NCI-H146 treated with DMSO at 0.1 percent for 48 hours (cell line): ENCODE measurements around the gene CREB5.
A peak's percentile ranks its signal among the peaks of the same experiment; 100 is the strongest.

Experiments
- DNase-seq: peaks from one replicate; lab custom pipeline; 2025; ENCODE audit not compliant: unreplicated experiment; lab: John Stamatoyannopoulos, UW

The CREB5 gene

DNA sequence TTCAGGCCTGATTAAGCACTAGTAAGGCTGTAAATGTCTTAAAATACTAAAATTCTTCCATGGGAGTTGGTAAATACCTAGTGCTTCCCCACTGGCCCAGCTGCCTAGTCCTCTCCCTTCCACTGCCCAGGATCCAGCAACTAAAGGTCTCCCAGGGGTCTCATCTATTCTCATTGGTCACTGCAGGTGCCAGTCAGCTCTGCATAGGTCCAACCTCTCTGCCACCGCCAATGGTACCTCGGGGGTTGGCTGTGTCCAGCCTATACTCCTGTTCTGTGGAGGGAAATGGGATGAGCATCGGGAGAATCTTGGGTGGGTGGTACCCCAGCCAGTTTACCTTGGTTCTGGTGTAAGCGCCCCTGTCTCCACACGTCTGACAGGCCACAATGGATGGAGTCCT, 6.1 kb upstream of the CREB5 start:
- DNase-seq, result no peak

DNA sequence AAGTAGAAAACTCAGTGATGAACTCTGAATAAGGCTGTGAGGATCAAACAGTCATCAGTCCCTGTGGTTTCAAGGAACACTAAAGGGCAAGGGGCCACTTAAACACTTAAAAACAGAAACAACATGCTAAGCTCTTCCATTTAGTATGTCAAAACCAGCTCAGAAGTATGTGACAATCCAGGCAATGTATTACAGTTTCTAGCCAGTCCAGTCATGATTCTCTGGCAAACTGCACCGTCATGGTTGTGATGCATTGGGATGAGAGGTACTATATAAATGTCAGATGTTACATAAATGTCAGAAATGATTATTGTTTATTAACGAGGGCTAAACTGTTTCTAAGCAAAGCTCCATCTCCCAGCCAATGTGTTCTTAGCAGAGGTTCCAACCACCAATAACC, 4.7 kb upstream of the CREB5 start:
- DNase-seq, result no peak

DNA sequence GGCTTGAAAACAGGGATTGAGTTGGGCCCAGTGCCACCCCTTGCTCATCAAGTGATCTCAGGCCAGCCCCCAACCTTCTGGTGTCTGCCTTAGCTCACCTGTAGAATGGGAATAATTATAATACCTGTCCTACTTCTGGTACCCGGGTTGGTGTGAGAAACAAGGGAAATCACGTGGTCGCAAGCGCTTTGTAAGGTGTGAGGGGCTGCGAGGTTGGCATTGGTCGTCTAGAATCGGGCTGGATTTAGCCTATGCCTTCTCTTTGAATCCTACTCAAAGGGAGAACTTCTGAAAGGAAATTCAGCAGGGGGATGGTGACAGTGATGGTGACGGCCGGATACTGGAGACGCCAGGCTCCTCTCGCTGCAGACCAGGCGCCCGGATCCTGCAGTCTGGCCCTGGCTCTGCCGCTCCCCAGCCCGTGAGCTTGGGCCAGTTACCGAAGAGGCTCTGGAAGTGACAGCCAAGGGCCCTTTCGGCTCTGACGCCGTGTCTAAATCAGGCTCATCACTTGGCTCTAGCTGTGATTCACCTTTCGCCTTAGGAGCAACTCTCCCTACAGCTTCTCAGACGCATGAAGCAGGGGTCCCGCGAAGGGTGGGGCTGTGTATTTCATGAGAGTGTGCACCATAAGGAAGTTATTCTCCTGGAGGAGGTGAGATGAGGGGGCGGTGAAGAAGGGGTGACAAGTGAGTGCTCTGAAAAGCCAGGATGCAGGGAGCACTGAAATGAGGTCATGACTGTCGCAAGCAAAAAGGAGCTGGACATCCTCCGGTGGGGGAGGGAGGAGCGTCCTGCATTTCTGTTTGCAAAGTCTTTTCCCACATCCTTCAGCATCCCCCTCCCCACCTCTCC, 4.0 kb upstream of the CREB5 start:
- DNase-seq, result no peak

DNA sequence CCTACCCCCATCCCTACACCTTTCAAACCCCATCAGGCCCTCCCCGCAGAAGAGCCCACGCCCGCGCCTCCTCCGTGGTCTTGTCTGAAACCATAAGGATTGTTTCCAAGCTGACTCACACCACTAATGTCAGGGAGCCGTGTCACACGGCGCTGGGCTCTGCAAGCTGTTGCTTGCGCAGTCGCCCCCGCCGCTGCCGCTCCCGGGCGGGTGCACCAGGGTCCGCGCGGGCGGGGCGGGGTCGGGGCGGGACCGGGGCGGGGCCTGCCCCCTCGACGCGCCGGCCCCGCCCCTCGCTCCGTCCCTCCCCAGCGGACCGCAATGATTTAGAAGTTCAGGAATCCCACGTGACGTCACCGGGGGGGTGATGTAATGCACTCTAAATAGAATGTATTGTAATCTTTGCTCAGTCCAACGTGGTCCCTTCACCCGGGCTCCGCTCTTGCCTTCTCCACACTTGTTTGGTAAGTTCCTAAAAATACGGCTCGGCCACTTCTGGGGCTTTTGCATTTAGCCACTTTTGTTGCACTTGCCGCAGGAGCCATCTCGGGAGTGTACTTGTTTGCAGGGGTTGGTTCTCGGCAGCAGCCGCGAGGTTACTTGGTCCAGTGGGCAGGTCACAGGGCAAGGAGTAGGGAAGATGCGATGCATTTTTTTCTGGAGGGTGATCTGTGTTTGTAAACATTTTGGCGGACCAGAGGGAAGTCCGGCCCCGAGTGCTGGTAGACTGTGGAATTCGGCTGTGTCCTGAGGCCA, 3.2 kb upstream of the CREB5 start:
- DNase-seq, result peak; percentile 49

DNA sequence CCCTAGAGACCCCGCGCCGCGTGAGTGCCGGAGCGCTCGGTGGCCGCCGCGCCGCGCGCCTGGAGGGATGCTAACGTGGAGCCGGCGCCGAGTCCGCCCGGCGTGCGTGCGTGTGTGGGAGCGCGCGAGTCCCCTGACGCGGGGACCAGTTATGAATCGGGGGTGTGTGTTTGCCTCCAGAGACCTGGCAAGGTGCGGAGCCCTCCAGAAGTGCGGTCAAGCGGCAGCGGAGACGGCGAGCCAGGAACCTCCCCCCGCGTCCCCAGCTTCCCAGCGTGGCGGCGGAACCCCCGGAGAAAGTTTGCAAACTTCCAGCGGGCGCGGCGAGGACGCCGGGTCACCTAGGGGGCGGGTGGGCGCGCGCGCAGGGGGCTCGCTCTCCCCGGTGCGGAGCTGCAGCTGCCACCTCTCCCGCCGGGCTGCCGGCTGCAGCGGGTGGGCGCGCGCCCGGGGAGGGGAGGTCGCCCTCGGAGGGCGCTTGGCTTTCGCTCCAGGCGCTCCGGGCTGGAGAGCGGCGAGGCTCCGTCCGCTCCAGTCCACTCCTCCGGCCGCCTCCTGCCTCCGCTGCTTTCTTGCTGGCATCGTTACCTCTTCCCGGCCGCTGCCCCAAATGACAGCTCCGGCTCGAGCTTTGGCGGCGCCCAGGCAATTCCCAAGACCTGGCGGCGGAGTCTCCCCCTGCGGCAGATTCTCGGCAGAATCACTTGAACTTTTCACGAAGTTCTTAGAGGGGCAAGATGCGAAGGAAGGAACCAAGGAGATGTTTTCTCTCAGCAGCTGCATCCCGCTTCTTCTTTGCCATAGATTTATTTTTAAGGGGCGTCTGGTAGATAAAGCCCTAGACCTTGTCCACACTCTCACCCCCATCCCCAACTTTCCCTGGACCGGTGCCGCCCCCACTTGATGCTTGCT, 2.3 kb upstream of the CREB5 start:
- DNase-seq, result no peak

DNA sequence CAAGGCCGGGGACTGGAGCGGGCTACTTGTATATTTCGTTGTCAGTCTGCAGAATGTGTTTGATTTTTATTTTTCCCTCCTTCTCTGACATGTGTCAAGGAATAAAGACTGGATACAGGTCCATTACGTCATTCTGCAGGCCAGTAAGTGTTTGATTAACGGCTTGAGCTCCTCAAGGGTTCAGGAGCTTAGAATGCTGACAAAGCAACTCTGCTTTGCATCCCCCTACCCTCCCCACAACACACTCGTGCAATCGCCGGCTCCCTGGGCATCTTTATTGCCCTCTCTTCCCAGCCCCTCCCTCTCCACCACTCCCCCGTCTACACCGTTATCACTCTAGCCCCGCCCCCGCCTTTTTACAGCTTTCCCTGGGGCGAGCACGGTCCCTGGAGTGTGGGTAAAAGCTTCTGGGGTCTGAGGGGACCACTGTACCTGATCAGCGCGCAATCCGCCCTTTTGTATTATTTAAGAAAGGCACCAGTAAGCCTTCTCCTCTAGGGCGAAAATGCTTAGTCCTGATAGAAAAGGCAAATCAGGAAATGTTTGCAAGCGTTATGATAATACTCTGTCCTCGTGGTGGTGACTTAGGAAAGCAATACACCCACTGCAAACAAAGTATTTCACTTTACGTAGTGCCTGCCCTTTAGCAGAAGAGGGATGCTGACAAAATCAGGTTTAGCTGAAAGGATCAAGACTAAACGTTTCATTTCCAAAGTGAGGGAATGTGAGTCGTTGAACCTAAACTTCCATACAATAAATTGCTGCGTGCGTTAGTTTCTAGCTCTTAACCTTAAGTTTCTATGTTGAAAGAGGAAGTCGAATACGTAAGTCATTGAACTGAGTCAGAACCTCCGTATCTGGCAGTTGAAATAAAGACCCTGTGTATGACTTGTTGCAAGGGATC, 1.4 kb upstream of the CREB5 start:
- DNase-seq, result no peak

DNA sequence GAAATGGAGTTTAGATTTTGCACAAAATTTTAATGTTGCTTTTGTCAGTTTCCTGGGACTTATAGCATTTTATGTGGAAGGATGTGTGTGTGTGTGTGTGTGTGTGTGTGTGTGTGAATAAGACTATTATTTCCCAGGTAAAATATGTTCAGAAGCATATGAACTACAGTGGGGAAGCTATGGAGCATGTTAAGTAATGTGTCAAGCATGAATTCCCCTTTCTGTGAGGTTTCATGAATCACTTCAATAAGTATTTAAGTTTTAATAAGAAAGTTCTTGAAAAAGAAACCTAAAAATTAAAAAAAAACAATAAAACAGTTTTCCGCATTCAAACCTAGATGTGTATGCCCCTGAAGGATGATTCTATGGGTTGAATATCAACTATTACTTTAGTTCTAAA, 693 bp downstream of the CREB5 start:
- no peak for DNase-seq

DNA sequence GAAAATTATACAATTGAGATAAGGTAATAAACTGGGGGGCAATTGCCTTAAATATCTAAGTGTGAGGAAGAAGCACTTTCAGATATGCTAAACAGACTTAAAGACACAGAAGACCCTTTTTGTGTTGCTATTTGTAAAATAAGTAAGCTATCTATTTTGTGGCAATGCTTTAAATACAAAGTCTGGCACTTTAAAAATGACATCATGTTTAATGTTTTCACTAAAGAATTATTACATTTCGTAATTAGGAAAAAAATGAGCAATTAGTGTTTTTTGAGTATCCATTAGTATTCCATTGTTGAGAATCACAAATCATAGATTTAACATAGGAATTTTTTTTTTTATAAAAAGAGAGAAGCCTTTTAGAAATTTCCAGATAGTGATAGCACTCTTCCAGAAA, 2.1 kb downstream of the CREB5 start:
- no peak for DNase-seq

DNA sequence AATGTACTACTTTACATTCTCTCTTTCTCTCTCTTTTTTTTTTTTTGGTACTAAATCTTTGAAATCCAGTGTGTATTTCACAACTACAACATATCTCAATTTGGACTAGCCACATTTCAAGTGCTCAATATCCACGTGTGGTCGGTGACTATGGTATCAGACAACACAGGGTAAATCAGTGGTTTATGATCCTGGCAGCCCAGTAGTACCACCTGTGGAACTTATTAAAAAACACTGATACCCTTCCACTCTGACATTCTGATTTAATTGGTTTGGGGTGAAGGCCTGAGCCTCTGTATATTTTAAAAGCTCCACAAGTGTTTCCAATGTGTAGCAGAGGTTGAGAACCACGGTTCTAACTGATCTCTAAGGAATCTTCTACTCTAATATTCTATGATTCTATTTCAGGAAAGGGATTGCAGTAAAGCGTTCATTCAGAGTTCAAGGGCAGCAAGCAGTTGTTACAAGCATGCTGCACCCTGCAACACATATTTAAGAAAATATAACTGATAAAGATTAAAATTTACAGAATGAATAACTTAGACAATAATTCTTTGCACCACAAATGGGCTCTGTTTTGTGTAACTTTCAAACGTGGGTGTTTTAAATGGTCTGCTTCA, 5.1 kb downstream of the CREB5 start:
- DNase-seq, result no peak

DNA sequence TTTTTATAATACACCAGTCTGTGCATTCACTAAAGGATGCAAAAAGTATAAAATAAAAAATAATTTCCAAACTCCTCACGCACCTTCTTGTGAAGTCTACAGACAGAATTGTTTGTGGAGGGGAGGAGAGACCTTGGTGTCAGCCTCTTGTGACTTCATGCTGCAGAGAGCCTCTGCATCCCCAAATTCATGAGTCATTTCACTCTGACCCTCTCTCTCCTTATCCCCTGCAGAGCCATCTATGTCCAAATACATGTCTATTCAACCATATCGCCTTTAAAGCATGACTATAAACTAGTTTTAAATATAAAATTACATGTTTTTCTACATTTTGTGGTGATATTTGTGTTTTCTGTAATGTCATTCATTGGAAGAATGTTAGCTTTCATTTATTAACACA, 6.0 kb downstream of the CREB5 start:
- no peak for DNase-seq

DNA sequence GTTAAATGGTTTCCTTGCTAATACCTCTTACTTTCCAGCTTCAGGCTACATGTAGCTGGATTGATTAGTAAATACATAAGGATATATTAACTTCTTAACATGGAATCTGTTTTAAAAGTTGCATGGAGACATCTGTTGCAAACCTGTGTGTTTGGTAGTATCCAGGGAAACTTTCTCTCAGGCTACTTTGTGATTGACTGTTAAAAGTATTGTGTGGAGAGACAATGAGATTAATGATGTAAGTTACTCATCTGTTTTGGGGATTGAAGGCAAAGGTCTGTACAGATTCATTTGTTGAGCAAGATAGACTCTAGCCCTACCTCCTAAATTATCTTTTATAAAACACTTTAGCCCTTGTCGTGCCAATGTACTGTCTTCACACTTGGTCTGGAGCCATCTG, 6.6 kb downstream of the CREB5 start:
- no peak for DNase-seq

DNA sequence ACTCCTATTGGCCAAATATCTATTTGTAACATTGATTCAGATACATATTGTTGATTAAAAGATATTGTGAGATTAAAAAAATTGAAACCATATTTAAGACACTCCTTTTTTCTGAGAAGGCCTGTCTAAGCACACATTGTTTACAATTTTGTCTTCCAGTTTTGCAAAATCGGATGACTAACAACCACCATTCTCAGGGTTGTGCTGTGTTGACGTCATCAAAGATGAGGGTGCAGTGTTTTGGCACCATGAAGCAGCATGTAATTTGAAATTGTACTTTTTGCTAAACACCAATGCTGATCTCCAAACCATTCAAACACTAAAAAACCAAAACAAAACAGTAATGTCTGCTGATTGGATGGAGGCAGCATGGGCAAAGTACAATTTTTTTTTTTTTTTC, 7.4 kb downstream of the CREB5 start:
- no peak for DNase-seq

DNA sequence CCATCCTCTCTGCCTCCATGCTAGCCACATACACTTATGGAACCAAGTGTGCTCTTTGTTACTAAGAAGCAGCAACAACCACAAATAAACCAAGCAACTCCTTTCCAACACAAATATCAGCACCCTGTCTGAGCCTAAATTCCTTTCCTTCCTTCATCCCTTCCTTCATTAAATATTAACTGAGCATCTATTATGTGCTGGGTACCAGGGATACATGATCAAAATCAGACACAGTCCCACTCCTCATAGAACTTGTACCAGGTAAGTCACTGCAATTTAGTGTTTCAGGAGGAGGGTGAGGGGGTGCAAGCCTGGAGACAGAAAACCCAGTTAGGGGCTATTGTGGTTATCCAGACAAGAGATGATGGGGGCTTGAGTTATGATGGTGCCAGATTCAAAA, 10.8 kb downstream of the CREB5 start:
- no peak for DNase-seq

DNA sequence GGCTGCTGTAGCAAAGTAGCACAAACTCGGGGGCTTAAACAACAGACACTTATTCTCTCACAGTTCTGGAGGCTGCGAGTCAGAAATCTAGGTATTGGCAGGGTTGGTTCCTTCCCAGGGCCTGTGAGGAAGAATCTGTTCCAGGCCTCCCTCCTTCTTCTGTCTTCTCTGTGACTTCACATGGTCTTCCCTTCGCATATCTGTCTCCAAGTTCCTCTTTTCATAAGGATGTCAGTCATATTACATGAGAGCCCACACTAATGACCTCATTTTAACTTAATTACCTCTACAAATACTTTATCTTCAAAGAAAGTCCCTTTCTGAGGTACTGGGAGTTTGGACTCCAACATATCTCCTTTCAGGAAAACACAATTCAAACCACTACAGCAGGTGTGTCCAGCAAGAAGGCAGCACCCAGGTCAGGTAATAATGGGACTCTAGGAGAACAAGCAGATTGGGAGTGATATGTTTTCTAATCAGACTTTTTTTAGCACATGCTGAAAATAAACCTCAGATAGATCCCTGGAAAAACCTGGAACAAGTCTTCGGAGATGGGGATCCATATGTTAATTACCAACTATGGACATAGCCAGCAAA, 11.7 kb downstream of the CREB5 start:
- DNase-seq, result no peak

DNA sequence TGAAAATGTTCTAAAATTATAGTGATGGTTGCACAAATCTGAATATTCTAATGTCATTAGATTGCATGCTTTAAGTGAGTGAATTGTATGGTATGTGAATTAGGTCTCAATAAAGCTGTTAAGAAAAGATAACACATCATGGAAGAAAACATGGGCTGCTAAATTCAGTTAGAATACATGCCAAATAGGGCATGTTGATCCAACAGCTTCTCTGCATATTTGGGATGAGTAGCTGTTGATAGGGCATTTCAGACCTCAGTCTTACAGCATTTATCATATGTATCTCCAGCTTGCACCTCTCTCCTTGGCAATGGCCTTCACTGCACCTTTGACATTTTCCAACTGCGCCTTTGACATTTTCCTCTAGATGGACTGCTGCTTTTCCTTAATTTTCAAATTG, 13.2 kb downstream of the CREB5 start:
- DNase-seq, result no peak

DNA sequence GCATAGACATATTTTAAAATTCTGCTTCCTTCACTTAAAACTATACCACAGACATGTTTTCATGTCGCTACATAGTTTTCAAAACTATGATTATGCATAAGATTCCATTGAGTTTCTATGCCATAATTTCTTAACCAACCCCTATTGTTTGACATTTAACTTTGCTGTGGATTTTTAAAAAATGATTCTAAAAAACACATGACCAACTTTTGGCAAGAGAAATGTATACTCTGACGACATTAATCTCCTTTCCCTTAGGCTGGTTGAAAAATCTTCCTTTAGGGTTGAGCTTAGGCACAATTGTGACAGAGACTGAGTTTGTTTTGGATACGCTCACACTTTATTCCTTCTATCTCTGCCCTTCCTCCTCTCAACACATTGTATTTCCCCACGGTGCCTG, 14.9 kb downstream of the CREB5 start:
- no peak for DNase-seq

DNA sequence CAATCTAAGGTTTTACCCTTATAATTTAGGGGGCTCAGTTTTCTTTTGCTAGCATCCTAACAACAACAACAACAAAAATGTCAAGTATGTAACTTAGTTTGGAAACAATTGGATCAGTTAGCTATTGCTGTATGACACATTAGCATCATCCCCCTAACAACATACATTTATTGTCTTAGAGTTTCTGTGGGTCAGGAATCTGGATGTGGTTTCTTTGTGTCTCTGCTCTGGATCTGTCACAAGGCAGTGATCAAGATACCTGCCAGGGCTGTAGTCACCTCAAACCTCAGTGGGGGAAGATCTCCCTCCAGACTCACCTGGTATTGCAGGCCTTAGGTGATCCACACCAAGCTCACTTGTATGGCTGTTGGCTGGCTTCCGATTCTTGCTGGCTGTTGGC, 18.3 kb downstream of the CREB5 start:
- no peak for DNase-seq

DNA sequence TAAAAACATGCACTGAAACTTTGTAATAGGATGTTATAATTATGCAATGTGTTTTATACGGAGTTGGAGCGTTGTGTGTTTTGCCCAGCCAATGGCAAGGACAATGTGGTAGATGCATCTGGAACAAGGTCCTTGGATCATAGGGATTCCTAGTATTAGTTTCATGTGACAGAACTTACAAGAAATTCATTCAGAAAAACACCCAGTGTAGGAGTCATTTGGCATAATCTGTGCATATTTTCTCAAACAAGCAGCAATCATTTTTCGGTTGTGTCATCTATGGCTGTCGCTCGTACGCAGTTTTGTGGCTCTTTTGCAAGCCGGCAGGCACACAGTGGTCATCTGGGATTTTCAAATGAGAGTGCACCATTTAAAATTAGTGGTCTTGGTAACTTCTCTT, 19.8 kb downstream of the CREB5 start:
- DNase-seq, result no peak

DNA sequence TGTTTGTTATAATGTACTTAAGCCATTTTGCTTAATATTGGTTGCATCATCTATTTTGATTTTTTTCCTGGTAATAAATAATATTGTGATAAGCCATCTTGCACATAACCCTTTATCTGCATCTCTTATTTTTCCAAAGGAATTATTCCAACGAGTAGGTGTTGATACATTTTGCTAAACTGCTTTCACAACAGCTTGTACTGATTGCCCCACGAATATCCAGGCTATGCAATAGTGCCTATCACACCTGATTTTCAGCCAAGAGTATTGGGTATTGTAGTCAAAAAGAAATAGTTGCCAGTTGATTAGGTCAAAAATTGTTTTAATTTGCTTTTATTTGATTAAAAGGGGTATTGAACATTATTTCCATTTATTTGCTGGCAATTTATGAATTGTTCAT, 20.7 kb downstream of the CREB5 start:
- no peak for DNase-seq
